ENCODE data around the gene SEC14L3.

SEC14L3 gene

DNA sequence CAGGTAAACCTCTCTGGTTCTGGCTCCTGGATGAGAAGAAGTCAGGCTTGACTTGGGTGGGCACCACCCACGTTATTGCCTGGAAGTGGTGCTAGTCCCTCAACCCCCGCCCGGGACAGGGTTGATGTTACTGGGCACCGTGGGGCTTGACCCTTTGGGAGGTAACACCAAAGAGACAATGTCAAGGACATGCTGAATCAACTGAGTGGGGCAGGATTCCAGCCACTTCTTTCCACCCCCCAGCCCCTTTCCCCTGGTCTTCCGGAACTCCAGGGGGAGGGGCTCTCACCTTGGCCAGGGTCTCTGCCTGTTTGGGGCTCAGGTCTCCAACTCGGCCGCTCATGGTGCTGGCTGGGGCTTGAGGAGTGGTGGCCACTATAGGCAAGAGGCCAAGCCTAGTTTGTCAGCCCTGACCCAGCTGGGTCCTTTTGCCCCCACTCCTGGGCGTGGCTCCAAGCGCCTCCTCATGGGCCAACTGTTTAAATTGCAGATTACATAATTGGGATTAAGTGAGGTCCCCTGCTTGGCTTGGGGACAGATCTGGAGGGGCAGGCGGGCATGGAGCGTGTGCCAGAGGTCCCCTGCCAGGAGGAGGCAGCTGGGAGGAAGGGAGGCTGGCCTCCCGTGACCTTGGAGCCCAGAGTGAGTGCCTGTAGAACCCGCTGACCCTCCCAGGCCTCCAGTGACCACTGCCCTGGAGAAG lies at the start of gene SEC14L3:
Gene SEC14L3, minus strand, starts transcription at position 402 of the 703 bp plus-strand sequence. Its CDS starts 59 bp downstream, at position 343.
- DNase-seq (ENCODE audit: low read depth) = no peak

DNA sequence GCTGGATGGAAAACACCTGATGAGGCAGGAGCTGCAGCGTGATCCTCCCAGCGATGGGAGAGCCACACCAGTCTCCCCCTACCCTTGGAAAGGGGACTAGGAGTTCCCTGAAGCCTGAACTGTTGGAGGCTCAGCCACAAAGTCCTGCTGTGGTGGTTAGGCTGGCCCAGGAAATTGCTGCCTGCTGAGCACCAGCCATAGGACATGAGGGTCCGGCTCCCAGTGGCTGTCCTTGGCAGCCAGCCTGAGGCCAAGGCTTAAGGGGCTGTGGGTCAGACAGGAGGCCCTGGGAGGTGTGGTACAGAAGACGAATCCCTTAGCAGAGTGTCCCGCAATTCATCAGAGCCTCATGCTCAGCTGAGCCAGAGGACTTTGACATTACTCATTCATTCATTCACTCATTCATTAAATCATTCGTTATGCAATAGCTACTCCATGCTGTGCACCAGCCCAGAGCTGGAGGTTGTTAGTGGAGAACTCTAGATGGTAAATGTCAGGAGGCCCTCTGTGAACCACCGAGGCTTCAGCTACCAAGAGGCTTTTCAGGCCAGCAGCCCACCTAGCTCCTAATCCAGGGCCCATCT lies 48.1 kb upstream of the SEC14L3 start:
- DNase-seq (ENCODE audit: low read depth) = no peak

DNA sequence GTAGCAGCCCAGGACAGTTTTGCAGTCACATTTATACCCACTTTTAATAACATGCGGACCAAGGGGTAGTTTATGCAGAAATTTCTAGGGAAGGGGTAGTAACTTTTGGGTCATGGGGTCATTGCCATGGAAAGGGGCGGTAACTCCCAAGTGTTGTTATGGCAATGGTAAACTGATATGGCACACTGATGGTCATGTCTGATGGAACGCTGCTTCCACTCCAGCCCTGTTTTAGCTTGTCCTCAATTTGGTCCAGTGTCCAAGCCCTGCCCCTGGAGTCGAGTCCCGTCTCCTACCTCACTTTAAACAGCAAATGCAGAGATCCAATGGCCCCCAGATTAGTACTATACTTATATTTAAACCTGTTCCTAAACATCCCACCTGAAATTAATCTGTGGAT lies 44.9 kb upstream of the SEC14L3 start:
- no peak for DNase-seq (ENCODE audit: low read depth)

DNA sequence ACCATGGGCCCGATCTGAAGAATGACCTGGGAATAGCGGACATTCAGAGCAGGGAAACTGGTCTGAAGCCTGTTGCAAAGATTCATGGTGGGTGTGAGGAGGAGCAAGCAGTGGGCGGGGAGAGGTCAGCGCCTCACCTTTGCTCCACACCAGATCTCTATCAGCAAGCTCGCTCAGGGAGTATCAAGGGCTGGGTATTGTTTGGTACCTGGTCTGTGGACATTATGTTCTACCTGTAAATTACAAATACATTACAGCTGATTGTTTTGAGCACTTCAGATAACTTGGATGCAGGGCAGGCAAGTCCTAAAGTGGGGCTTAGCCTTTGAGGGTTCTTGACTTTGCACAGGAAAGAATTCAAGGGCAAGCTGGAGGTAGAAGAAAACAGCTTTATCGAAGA lies 44.5 kb upstream of the SEC14L3 start:
- DNase-seq (ENCODE audit: low read depth) = no peak

DNA sequence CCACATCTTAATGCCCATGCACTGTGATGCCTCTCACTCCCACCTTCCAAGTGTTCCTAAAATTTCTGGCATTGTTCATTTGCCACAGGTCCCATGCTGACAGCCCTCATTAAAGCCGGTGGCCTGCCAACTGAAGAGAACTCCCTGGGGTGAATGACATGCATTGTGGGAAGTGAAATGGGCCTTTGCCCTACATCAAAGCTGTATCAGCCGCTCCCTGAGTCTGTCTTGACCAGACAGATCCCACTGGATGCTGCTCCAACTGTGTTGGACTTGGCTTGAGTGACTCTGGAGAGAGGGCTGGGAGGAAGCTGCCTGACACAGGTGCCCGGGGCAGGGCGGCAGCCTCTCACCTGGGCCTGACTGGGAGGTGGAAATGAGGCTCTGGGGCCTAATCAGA lies 42.4 kb upstream of the SEC14L3 start:
- no peak for DNase-seq (ENCODE audit: low read depth)

DNA sequence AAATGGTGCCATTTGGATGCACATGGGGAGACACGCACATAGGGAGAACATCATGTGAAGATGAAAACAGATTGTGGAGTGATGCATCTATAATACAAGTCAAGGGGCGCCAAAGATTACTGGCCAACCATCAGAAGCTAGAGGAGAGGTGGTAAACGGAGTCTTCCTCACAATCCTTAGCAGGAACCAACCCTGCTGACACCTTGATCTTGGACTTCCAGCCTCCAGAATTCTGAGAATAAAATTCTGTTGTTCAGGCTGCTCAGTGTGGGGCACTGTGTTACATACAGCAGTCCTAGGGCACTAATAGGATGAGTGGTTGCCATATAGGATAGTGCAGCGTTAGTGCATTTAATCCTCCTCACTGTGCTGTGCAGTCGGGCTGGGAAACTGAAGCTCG lies 41.6 kb upstream of the SEC14L3 start:
- no peak for DNase-seq (ENCODE audit: low read depth)

DNA sequence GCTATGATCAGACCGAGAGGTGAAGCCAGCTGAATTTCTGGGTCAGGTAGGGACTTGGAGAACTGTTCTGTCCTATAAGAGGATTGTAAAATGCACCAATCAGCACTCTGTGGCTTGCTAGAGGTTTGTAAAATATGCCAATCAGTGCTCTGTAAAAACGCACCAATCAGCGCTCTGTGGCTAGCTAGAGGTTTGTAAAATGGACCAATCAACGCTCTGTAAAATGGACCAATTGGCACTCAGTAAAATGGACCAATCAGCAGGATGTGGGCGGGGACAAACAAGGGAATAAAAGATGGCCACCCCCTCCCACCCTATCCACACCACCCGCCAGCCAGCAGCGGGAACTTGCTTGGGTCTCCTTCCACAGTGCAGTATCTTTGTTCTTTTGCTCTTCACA lies 40.1 kb upstream of the SEC14L3 start:
- DNase-seq (ENCODE audit: low read depth) = no peak

DNA sequence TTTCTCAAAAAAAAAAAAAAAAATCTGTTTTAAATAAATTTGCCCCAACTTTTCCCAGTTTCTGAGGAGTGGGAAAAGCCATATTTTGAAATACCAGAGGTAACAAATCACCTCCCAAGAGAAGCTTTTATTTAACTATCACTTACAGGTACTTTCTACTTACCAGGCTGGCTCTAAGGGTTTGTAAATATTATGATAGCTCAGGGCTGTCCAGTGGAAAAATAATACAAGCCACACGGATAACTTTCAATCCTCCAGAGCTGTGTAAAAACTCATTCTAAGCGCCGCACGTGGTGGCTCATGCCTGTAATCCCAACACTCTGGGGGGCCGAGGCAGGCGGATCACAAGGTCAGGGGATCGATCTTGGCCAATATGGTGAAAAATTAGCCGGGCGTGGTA lies 39.3 kb upstream of the SEC14L3 start:
- no peak for DNase-seq (ENCODE audit: low read depth)

DNA sequence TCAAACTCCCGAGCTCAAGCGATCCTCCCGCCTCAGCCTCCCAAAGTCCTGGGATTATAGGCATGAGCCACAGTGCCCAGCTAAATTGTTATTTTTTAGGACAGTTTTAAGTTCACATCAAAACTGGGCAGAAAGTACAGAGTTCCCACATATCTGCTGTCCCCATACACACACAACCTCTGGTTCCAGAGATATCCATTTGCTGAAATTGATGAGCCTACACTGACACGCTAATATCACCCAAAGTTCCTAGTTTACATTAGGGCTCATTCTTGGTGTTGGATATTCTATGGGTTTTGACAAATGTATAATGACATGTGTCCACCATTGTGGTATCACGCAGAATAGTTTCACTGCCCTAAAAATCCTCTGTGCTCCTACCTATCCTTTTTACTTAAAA lies 36.4 kb upstream of the SEC14L3 start:
- no peak for DNase-seq (ENCODE audit: low read depth)

DNA sequence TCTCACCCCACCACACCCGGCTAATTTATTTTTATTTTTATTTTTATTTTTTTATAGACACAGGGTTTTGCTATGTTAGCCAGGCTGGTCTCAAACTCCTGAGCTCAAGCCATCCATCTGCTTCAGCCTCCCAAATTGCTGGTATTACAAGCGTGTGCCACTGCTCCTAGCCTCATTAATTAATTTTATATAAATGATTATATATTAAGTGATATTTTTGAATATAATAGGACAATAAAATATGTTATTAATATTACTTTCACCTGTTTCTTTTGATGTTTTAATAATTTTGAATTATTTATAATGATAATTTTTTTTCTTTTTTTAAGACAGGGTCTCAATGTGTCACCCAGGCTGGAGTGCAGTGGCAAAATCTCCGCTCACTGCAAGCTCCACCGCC lies 35.9 kb upstream of the SEC14L3 start:
- no peak for DNase-seq (ENCODE audit: low read depth)

DNA sequence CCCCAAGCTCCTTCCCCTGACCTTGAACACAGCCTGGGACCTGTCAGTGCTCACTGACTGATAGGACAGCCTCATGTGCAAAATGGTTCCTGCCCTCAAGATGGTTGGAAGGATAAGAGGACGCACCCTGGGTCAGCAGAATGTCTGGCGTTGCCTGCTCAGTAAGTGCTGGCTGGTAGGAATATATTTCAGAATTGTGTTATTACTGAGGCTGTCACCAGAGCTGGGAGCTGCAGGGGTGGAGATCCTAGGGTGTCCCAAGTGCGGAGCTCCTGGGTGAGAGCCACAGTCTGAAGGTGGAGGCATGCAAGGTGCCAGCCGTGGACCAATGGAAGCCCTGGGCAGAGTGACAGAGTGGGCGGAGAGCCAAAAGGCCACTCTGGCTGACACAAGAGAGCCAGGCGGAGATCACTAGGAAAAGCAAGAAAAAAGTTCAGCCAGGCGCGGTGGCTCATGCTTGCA lies 34.7 kb upstream of the SEC14L3 start:
- DNase-seq (ENCODE audit: low read depth) = no peak

DNA sequence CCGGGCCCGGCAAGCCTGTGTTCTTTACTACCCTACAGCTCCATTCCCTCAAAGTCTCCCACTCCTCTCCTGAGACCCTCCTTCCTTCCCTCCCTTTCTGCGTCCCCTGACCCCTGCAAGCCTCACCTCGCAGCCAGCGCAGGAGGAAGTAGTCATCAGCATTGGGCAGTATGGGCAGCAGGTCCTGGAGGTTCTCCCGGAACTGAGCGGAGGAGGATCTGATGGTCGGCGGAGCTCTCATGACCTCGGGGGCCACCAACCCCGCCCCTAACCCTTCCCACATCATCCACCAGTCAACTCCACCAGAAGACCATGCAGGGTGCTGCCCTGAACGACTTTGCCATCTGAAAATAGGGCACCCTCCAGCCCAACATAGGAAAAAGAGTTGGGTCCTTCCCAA lies 31.7 kb upstream of the SEC14L3 start:
- no peak for DNase-seq (ENCODE audit: low read depth)

DNA sequence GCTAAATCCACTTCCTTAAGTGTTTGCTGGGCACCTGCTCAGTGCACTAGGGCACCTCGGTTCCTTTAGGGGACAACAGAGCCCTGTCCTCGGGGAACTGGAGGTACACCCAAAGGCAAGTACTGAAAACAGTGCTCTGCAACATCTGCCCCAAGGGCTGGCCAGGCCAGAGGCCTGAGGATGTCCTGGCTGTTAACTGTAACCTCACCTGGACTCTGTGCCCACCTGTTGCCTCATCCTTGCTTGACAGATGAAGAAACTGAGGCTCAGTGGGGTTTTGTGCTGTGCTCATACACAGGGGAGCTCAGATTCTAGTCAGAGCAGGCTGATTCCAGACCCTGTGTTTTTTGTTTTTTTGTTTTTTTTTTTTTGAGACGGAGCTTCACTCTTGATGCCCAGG lies 31.1 kb upstream of the SEC14L3 start:
- no peak for DNase-seq (ENCODE audit: low read depth)

DNA sequence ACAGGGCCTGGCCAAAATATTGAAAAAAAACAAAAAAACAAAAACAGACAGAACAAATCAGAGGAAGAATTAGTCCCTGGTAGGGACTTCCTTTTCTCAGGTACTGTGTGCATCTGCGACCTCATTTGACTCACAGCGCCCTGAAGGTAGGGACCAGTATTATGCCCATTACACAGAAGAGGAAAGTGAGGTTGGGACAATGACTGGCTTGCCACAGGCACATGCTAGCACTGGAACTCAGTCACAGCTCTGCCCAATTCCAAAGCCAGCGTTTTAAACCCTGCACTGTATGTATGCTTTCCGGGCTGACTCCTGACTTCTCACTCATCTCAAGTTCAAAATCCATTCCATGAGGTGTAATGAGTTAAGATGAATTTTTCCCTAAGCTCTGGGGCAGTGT lies 30.3 kb upstream of the SEC14L3 start:
- no peak for DNase-seq (ENCODE audit: low read depth)

DNA sequence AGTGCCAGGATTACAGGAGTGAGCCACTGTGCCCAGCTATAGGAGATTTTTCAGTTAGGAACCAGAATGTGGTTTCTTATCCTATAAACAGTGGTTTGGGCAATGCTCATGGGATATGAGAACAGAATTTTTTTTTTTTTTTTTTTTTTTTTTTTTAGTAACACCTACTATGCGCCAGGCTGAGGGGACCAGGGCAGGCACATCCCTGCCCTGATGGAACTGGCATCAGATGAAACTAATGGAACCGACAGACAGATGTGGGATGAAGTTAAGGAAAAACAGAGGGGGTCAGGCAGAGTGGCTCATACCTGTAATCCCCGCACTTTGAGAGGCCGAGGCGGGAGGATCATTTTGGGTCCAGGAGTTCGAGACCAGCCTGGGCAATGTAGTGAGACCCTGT lies 28.8 kb upstream of the SEC14L3 start:
- no peak for DNase-seq (ENCODE audit: low read depth)

DNA sequence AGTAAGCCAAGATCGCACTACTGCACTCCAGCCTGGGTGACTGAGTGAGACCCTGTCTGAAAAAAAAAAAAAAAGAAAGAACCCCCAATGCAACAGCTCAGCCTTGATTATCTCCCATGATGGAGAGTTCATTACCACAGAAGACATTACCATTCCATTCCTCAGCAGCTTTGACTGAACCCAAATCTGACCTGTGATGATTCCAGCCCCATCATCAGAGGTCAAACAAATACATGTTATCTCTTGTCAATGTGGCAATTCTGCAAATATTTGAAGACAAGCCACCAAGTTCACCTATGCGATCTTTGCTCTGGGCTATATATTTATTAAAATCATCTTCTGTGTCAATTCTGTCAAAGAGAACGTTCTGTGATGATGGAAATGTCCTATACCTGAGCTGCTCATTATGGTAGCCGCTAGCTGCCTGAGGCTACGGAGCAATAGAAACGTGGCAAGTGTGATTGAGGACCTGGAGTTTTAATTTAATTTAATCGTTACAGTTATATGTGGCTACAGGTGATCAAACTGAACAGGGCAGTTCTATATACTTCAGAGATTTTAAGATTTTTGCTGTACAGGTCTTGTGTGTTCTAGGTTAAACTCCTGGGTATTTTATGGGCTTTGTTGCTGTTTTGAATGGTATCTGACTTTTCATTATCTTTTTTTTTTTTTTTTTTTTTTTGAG lies 25.8 kb upstream of the SEC14L3 start:
- no peak for DNase-seq (ENCODE audit: low read depth)

DNA sequence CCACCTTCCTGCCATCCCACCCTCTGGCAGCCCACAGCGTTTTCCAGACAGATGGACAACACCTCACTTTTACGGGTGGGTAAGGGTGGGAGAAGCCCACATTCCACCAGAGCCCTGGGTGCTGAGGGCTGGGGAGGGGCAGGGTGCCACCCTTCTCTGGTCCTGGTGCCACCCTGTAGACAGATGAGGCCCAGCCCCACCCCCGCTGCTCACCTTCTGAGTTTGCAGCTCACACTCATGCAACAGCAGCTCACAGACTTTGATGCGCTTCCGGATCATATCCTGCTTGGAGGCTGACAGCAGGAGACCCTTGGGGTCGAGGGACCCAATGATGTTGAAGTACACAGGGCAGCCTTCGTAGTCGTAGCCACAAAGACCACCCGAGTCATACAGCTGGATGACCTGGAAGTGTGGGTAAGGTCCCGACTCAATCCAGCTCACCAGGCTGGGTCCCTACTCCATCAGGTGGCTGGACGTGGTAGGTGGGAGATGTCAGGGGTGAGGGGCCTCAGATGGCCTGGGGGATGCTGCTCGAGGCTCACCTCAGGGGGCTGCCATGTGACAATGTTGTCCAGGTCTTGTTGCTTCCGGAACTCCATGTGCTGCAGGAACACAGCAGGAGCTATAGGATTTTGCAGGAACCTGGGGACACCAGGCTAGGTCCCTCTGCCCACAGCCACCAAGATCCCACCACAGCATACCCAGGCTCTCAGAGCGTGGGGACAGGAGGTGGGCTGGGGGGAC lies 23.4 kb upstream of the SEC14L3 start:
- DNase-seq (ENCODE audit: low read depth) = no peak

DNA sequence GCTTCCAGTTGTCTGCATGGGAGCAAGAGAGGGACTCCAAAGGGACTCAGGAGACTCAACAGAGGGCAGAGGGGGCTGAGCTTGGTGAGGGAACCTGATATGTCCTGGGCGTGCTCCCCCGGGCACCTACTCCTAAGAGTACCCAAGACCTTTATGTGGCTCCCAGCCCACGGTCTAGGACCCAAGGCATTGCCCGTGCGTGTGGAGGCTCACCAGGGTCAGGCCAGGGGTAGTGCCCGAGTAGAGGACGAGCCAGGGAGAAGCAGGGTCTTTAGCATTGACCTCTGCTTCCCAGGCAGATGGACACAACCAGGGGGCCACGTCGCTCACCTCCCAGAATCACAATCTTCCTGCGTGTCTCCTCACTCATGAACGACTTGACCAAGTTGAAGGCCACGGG lies 20.3 kb upstream of the SEC14L3 start:
- DNase-seq (ENCODE audit: low read depth) = no peak

DNA sequence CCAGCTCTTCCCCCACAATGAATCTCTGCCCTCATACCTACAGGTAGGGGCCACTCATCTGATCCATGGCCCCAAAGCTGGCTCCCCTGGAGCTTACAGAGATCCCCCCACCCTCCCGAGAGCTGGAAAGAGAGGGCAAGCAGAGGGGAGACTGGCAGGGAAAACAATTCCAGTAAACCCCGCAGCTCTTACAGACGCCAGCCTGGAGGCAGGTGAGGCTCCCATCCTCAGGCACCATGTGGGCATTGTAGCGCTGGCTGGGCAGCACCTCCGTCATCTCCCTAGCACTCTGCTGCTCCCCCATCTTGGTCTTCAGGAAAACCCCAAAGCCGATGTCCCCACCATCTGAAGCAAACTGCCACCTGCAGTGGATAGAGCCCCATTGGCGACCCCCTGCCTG lies 19.6 kb upstream of the SEC14L3 start:
- DNase-seq (ENCODE audit: low read depth) = no peak

DNA sequence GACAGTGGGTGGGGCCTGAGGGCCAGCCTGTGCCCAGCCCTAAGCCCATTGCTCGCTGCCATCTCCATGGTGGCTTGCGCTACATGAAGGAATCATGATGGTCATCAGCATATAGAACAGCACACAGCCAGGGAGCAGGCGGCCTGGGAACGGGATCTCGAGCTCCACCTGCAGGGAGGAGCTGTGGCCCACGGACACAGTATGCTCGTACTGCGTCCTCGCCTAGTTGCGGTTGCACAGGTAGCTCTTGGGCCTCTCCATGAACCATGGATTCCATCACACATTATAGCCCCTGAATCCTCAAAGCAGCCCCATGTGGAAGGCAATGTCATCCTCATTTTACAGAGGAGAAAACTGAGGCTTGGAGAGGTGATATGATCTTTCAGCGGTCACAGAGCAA lies 18.6 kb upstream of the SEC14L3 start:
- DNase-seq (ENCODE audit: low read depth) = no peak

DNA sequence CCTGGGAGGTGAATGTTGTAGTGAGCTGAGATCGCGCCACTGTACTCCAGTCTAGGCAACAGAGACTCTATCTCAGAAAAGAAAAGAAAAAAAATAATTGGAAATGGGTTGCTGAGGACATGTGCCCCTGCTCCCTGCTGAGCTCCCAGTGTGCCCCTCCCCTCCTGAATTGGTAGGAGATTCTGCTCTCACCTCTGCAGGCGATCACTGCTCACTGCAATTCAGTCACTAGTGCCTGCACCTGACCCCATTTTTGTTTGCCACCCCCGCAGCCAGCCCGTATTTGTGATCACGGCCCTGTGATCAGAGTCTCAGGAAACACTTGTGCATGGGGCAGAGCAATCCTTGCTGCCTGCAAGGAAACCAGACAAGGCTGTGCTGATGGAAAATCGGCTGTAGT lies 16.3 kb upstream of the SEC14L3 start:
- DNase-seq (ENCODE audit: low read depth) = no peak

DNA sequence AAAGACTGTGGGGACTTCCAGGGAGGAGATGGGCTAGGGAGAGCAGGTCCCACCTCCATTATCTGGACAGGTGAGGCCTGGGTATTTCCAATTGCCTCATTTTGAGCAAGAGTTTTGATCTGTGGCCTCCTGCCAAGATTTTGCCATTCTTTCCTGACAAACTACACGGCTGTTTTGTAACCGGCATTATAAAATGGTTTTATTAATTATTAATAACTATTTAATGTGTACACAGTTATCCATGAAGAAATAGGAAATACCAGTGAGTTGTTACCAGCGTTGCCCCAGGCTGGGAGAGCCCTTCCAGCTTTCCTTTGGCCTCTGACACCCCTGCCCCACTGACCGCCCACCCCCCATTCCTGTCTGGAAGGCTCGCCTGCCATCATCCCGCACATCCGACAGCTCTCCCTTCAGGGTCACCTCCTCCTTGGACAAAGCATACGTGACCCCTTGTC lies 14.9 kb upstream of the SEC14L3 start:
- no peak for DNase-seq (ENCODE audit: low read depth)

DNA sequence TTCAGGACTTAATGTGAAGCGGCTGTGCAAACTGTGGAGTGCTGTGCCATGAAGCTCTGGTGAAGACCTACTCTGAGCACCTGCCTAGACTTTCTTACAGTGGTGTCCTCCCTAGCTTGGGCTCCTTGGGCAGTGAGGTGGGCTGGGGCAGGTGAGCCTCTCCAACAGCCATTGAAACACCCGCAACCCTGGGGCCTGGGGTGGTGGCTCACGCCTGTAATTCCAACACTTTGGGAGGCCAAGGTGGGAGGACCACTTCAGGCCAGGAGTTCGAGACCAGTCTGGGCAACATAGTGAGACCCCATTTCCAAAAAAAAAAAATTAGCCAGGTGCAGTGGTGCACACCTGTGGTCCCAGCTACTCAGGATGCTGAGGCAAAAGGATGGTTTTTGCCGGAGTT lies 14.3 kb upstream of the SEC14L3 start:
- no peak for DNase-seq (ENCODE audit: low read depth)

Measured in stimulated activated CD8-positive, alpha-beta memory T cell treated with anti-CD3 and anti-CD28 coated beads, Interleukin-7, amount 100 ng/mL, for 24 hours (primary cell).